GM20000 (cell line): ENCODE results near the gene PPP1CA.

ENCODE experiments used
- DNase-seq: peaks from one replicate; pipeline ENCODE4 v3.0.0; 2012; ENCODE audit warnings: low spot score
- TF ChIP-seq, protein P1 (sequence below): IDR thresholded peaks from 2 replicates; pipeline ENCODE4 v1.5.1; 2012; ENCODE audit warnings: mild to moderate bottlenecking, control low read depth; ENCODE audit errors: extremely low read depth, missing control alignments

The PPP1CA gene

DNA sequence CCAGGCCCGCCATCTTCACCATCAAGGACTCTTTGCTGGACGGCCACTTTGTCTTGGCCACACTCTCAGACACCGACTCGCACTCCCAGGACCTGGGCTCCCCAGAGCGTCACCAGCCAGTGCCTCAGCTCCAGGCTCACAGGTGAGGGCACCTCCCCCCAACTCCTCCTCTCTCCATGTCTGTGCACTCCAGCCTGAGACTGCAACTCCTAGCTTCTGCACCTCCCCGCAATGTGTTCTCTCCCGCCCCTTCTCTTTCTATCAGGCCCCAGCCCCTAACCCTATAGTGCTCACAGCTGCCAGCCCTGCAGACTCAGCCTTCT is 5.4 kb downstream of the PPP1CA start:
- TF ChIP-seq, protein P1, sequence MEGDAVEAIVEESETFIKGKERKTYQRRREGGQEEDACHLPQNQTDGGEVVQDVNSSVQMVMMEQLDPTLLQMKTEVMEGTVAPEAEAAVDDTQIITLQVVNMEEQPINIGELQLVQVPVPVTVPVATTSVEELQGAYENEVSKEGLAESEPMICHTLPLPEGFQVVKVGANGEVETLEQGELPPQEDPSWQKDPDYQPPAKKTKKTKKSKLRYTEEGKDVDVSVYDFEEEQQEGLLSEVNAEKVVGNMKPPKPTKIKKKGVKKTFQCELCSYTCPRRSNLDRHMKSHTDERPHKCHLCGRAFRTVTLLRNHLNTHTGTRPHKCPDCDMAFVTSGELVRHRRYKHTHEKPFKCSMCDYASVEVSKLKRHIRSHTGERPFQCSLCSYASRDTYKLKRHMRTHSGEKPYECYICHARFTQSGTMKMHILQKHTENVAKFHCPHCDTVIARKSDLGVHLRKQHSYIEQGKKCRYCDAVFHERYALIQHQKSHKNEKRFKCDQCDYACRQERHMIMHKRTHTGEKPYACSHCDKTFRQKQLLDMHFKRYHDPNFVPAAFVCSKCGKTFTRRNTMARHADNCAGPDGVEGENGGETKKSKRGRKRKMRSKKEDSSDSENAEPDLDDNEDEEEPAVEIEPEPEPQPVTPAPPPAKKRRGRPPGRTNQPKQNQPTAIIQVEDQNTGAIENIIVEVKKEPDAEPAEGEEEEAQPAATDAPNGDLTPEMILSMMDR, result no peak
- no peak for DNase-seq

- no peak for DNase-seq
- TF ChIP-seq, protein P1, result no peak
Measured at GRCh38 chr11:67395555-67396258, 6.0 kb downstream of the PPP1CA start.

GRCh38 chr11:67393990-67394389 is 7.7 kb downstream of the PPP1CA start:
- TF ChIP-seq, protein P1, result no peak
- no peak for DNase-seq

GRCh38 chr11:67393437-67393836 is 8.2 kb downstream of the PPP1CA start:
- TF ChIP-seq, protein P1, result no peak
- no peak for DNase-seq

DNA sequence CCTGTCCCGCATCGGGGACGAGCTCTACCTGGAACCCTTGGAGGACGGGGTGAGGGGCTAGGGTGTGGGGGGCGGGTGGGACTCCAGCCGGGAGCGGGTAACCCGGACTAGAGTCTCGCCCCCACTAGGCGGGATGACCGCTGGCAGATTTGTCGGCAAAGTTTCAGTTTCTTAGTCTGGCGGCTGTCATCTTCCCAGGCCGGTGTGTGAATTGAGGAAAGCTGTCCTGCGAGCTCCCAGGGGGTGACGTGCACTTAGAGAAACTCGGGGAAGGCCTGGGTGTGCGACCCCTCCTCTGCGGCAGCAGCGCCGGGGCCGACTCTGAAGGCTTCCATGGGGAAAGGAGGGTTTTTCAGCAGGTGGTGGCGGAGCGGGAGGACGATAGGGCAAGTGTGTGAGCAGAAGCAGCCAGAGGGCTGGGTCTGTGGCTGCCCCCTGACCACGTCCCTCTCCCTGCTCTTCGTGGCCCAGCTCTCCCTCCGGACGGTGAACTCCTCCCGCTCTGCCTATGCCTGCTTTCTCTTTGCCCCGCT is 9.4 kb downstream of the PPP1CA start:
- peak; percentile 12 for DNase-seq
- TF ChIP-seq, protein P1, result no peak

GRCh38 chr11:67391304-67392182 is 10.1 kb downstream of the PPP1CA start, which contains the start of gene RAD9A:
Gene RAD9A, plus strand, starts transcription at chr11:67391986. Its CDS starts 59 bp downstream, at chr11:67392045.
- peak; percentile 98 for DNase-seq
- TF ChIP-seq, protein P1, result no peak

- DNase-seq, result no peak
Measured at GRCh38 chr11:67390947-67391303, 10.7 kb downstream of the PPP1CA start.

More at GRCh38 chr11:67390947-67391303, 10.7 kb downstream of the PPP1CA start:
- TF ChIP-seq, protein P1, result no peak
